Fibroblast of the aortic adventitia (primary cell): Measurements from ENCODE around the gene NFE2. TPM values are rescaled to one million over a fixed set of nuclear protein-coding genes. Genes with fewer than 3 reads are reported as not detected.

Source experiments
- DNase-seq: peaks from one replicate; pipeline ENCODE4 v3.0.0-alpha.2; 2010; ENCODE audit warnings: low read depth
- H3K4me3 ChIP-seq: 2 replicates; pipeline ENCODE4 v1.5.1; 2011; ENCODE audit warnings: low read depth, mild to moderate bottlenecking, control low read depth, low read length, moderate library complexity
- CTCF ChIP-seq: IDR thresholded peaks from 2 replicates; pipeline ENCODE4 v1.5.1; 2011; ENCODE audit warnings: mild to moderate bottlenecking, low read length, control low read depth, inconsistent platforms; ENCODE audit not compliant: insufficient read depth
- small RNA-seq: library from RNA; depleted of rRNA; stranded (forward); fragments of <200 nt; gene quantifications from one replicate; pipeline ENCODE3, GENCODE V24; 2012
- total RNA-seq: library from RNA; depleted of rRNA; stranded (reverse); fragments of >200 nt; gene quantifications from 2 replicates; pipeline ENCODE4 v1.2.3, GENCODE V29; 2012; ENCODE audit warnings: low replicate concordance

NFE2 gene
- total RNA-seq, 1 donor, result not detected

GRCh38 chr12:54246011-54246641 lies 54.7 kb downstream of the NFE2 start:
- TF ChIP-seq CTCF, result no peak
- H3K4me3 ChIP-seq, result no peak overlapping the region
- no peak for DNase-seq

Small RNAs within 50 kb of the gene (small RNA-seq; reads per million reads assigned to genes)
- gene MIR148B (258 reads per million, percentile 98 among the genes with 10 or more reads in this experiment), gene RN7SL390P (not detected), gene RN7SL744P (not detected), gene RNU6-950P (not detected)

Other genes with a start within 250 kb of the NFE2 start
- 0.36 and 1.4 TPM in 2 replicates for gene HOXC4, start 247.2 kb downstream of the NFE2 start, total RNA-seq
- gene SMUG1, start 112.0 kb downstream of the NFE2 start, total RNA-seq, result 18.3 and 27.5 TPM in 2 replicates
- gene CBX5, start 20.9 kb downstream of the NFE2 start, total RNA-seq, result 38.3 and 114 TPM in 2 replicates
- 435 and 902 TPM in 2 replicates for gene HNRNPA1, start 20.3 kb downstream of the NFE2 start, total RNA-seq
- gene COPZ1, start 24.1 kb upstream of the NFE2 start, total RNA-seq, result 59.7 and 139 TPM in 2 replicates
- not detected in 2 replicates for gene GPR84, start 63.5 kb upstream of the NFE2 start, total RNA-seq
- 0.99 and 1.6 TPM in 2 replicates for gene ZNF385A, start 83.7 kb upstream of the NFE2 start, total RNA-seq
- 51.1 and 239 TPM in 2 replicates for gene ITGA5, start 118.3 kb upstream of the NFE2 start, total RNA-seq
- gene GTSF1, start 172.6 kb upstream of the NFE2 start, total RNA-seq, result 7.1 TPM in 1 of 2 replicates, not detected in the other
- gene NCKAP1L, start 196.7 kb upstream of the NFE2 start, total RNA-seq, result not detected in 2 replicates
- 2.0 TPM in 1 of 2 replicates, not detected in the other for gene PDE1B, start 248.6 kb upstream of the NFE2 start, total RNA-seq